Peyer's patch (tissue), 4 donors: ENCODE results near the gene ZNF763. TPM values are rescaled to one million over a fixed set of nuclear protein-coding genes. Genes with fewer than 3 reads are reported as not detected.
"Not testable (repeated sequence)": the region's sequence is repeated elsewhere in the genome, so short reads cannot be mapped to it uniquely, and the experiment has no call there.

Experiments
- DNase-seq, 3 donors: peaks; one replicate each; pipeline ENCODE4 v3.0.0-alpha.2; 2017 to 2019
- H3K27ac ChIP-seq, 4 donors: fragments of 200-600 bp; sonication (generic); one replicate each; pipeline ENCODE4 v1.5.1; 2016 to 2019
- H3K27me3 ChIP-seq, 2 donors: fragments of 200-600 bp; sonication (generic); one replicate each; pipeline ENCODE4 v1.5.1; 2019
- H3K36me3 ChIP-seq, 3 donors: fragments of 200-600 bp; sonication (generic); one replicate each; pipeline ENCODE4 v1.5.1; 2016 to 2019
- H3K4me1 ChIP-seq, 4 donors: fragments of 200-600 bp; sonication (generic); one replicate each; pipeline ENCODE4 v1.5.1; 2016 to 2019
- H3K4me3 ChIP-seq, 4 donors: fragments of 200-600 bp; sonication (generic); 1 replicate in 3 of 4; 2 replicates in 1 of 4; pipeline ENCODE4 v1.5.1; 2016 to 2019; ENCODE audit warnings: mild to moderate bottlenecking in 1 of 4
- H3K9me3 ChIP-seq, 4 donors: fragments of 200-600 bp; sonication (generic); one replicate each; pipeline ENCODE4 v1.5.1; 2016 to 2019; ENCODE audit warnings: mild to moderate bottlenecking in 1 of 4
- POLR2A ChIP-seq, 2 donors: fragments of 450-650 bp; IDR thresholded peaks; one replicate each; pipeline ENCODE4 v1.5.1; 2017; ENCODE audit warnings: antibody characterized with exemption in 2 of 2, mild to moderate bottlenecking in 2 of 2, moderate library complexity in 2 of 2
- total RNA-seq, 4 donors: library from RNA; depleted of rRNA; stranded (reverse); fragments of >200 nt; gene quantifications; one replicate each; pipeline ENCODE4 v1.1.0, GENCODE V29; 2016
- TF ChIP-seq, protein P1 (sequence below), 6 experiments: fragments of 450-650 bp in 4 of 6; fragments of 200-600 bp in 2 of 6; sonication (generic) in 1 of 6; IDR thresholded peaks; one replicate each; pipeline ENCODE4 v1.5.1; 2017 to 2019; ENCODE audit warnings: antibody characterized with exemption in 6 of 6, mild to moderate bottlenecking in 3 of 6, moderate library complexity in 1 of 6

ZNF763 gene
- total RNA-seq, 4 donors from 2014 or later = 4.1 to 18.6 (median 8.3) TPM

DNA sequence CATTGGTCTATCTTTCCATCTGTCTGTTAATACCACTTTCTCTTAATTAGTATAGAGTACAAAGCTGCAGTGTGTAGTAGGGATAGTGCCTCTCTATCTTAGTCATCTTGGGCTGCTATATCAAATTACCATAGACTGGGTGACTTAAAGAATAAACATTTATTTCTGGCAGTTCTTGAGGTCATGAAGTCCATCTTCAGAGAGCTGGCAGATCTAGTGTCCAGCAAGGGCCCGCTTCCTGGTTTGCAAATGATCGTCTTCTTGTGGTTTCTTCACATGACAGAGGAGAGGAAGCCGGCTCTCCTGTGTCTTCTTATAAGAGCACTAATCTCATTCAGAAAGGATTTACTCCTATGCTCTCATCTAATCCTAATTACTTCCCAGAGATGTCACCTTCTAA lies 33.8 kb upstream of the ZNF763 start:
- Histone ChIP-seq H3K4me3 (no peak overlapping the region), H3K4me1 (peaks cover 0 to 10% (median 4%) of the 10 kb centered on the region in 4 donors), H3K9me3 (peaks cover 0 to 14% (median 2%) of the 10 kb centered on the region in 4 donors)

DNA sequence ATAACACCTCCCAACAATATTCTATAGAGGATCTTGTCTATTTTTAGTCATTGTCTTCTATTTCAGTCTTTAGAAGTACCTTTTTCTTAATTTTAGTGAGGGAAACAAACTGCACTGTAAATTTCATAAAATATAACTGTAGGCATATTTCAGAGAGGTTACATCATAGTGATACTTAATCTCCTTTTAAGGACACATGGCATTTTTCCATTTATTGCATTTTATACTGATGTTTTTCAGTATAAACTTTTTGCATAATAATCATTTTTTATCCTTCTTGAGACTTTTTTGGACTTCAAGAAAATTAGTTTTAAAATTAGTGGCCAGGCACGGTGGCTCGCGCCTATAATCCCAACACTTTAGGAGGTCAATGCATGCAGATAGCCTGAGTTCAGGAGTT lies 33.3 kb upstream of the ZNF763 start:
- no peak overlapping the region for H3K27ac ChIP-seq
- H3K4me1 ChIP-seq = peaks cover 0 to 5% (median 2%) of the 10 kb centered on the region in 4 donors
- TF ChIP-seq, protein P1, sequence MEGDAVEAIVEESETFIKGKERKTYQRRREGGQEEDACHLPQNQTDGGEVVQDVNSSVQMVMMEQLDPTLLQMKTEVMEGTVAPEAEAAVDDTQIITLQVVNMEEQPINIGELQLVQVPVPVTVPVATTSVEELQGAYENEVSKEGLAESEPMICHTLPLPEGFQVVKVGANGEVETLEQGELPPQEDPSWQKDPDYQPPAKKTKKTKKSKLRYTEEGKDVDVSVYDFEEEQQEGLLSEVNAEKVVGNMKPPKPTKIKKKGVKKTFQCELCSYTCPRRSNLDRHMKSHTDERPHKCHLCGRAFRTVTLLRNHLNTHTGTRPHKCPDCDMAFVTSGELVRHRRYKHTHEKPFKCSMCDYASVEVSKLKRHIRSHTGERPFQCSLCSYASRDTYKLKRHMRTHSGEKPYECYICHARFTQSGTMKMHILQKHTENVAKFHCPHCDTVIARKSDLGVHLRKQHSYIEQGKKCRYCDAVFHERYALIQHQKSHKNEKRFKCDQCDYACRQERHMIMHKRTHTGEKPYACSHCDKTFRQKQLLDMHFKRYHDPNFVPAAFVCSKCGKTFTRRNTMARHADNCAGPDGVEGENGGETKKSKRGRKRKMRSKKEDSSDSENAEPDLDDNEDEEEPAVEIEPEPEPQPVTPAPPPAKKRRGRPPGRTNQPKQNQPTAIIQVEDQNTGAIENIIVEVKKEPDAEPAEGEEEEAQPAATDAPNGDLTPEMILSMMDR (IDR thresholded peaks at IDR 0.05) = no peak
- TF ChIP-seq POLR2A (IDR thresholded peaks at IDR 0.05) = no peak
- peaks cover 0 to 9% (median 0%) of the 10 kb centered on the region in 3 donors for H3K36me3 ChIP-seq
- H3K9me3 ChIP-seq = peaks cover 0 to 14% (median 2%) of the 10 kb centered on the region in 4 donors
- H3K4me3 ChIP-seq = no peak overlapping the region
- no peak for DNase-seq
- H3K27me3 ChIP-seq = no peaks in the 10 kb centered on the region

More for the DNA sequence above, 33.8 kb upstream of the ZNF763 start:
- H3K27me3 ChIP-seq = no peaks in the 10 kb centered on the region
- H3K36me3 ChIP-seq = peaks cover 0 to 9% (median 0%) of the 10 kb centered on the region in 3 donors
- H3K27ac ChIP-seq = no peak overlapping the region
- DNase-seq = peak in 1 of 3 donors; percentile 34
- TF ChIP-seq, protein P1 (IDR thresholded peaks at IDR 0.05) = no peak
- TF ChIP-seq POLR2A (IDR thresholded peaks at IDR 0.05) = no peak

DNA sequence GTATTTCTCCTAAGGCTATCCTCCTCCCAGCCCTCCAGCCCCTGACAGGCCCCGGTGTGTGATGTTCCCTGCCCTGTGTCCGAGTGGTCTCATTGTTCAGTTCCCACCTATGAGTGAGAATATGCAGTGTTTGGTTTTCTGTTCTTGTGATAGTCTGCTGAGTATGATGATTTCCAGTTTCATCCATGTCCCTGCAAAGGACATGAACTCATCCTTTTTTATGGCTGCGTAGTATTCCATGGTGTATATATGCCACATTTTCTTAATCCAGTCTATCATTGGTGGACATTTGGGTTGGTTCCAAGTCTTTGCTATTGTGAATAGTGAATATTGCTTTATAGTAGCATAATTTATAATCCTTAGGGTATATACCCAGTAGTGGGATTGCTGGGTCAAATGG lies 29.0 kb upstream of the ZNF763 start:
- not testable (repeated sequence) for H3K27me3 ChIP-seq, H3K27ac ChIP-seq, H3K4me3 ChIP-seq, H3K4me1 ChIP-seq, DNase-seq
- Histone ChIP-seq H3K36me3 (peaks cover 0 to 25% (median 0%) of the 10 kb centered on the region in 3 donors), H3K9me3 (peaks cover 0 to 42% (median 13%) of the 10 kb centered on the region in 4 donors)

DNA sequence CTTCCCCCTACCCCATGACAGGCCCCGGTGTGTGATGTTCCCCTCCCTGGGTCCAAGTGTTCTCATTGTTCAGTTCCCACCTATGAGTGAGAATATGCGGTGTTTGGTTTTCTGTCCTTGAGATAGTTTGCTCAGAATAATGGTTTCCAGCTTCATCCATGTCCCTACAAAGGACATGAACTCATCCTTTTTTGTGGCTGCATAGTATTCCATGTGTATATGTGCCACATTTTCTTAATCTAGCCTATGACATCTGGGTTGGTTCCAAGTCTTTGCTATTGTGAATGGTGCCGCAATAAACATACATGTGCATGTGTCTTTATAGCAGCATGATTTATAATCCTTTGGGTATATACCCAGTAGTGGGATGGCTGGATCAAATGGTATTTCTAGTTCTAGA lies 26.5 kb upstream of the ZNF763 start:
- not testable (repeated sequence) for H3K27me3 ChIP-seq, H3K4me3 ChIP-seq, DNase-seq, H3K27ac ChIP-seq, H3K4me1 ChIP-seq
- H3K9me3 ChIP-seq = peaks cover 0 to 66% (median 24%) of the 10 kb centered on the region in 4 donors
- H3K36me3 ChIP-seq = peaks cover 0 to 46% (median 0%) of the 10 kb centered on the region in 3 donors

DNA sequence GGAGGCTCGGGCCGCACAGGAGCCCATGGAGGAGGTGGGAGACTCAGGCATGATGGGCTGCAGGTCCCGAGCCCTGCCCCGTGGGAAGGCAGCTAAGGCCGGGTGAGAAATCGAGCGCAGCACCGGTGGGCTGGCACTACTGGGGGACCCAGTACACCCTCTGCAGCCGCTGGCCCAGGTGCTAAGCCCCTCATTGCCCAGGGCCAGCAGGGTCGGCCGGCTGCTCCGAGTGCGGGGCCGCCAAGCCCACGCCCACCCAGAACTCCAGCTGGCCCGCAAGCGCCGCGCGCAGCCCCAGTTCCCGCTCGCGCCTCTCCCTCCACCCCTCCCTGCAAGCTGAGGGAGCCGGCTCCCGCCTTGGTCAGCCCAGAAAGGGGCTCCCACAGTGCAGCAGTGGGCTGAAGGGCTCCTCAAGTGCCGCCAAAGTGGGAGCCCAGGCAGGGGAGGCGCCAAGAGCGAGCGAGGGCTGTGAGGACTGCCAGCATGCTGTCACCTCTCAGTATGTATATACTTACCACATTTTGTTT lies 23.4 kb upstream of the ZNF763 start:
- Histone ChIP-seq H3K9me3 (peaks cover 0 to 81% (median 38%) of the 10 kb centered on the region in 4 donors), H3K36me3 (peaks cover 0 to 73% (median 0%) of the 10 kb centered on the region in 3 donors)
- H3K4me3 ChIP-seq, H3K27ac ChIP-seq, H3K27me3 ChIP-seq, DNase-seq, H3K4me1 ChIP-seq: not testable (repeated sequence)

DNA sequence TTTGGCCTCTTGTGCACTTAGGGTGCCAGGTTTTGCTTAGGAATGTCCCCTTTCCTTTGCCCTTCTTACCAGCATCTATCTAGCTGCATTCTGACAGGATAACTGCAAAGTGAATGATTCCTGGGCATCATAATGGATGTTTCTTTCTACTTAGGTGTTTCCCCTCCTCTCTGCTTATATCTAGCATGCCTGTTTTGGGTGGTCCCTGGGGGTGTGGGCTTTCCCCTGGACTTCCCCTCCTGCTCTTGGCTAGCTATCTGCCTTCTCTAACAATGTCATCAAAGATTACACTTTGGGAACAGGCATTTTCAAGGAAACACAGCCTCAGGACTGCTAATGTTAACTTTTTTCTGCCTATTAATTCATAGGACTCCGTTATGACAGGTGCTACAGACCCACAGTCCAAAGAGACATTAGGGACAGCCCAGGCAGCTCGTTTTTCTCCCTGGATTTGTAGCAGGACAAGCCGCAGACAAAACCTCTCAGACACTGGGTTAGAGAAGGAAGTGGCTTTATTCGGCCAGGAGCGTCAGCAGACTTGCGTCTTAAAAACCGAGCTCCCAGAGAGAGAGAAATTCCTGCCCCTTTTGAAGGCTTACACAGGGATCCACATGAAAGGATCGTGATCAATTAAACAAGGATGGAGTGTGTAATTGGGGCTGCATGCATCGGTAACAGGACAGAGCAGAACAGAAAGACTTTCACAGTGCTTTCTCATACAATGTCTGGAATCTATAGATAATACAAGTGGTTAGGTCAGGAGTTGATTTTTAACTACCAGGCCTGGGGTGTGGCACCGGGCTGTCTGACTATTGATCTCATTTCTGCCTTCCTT lies 22.6 kb upstream of the ZNF763 start:
- H3K27me3 ChIP-seq = no peaks in the 10 kb centered on the region
- no peak overlapping the region for H3K27ac ChIP-seq
- H3K36me3 ChIP-seq = peaks cover 0 to 80% (median 2%) of the 10 kb centered on the region in 3 donors
- DNase-seq = no peak
- H3K4me1 ChIP-seq = no peaks in the 10 kb centered on the region
- H3K9me3 ChIP-seq = peaks cover 0 to 88% (median 45%) of the 10 kb centered on the region in 4 donors
- no peak overlapping the region for H3K4me3 ChIP-seq
- TF ChIP-seq POLR2A (IDR thresholded peaks at IDR 0.05) = no peak
- TF ChIP-seq, protein P1 (IDR thresholded peaks at IDR 0.05) = no peak

DNA sequence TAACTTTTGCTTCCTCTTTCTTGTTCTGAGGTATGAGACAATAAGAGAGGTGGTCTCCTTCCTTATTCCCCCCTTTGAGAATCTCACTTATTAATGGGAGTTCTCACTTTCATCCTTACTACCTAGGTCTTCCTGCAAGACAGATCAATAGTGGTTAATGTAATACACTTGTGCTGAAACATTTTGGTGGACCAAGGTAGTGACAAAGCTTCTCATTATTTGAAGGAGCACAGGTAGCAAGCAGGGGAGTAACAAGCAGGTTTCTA lies 22.1 kb upstream of the ZNF763 start:
- Histone ChIP-seq H3K9me3 (peaks cover 0 to 88% (median 45%) of the 10 kb centered on the region in 4 donors), H3K36me3 (peaks cover 4 to 80% (median 6%) of the 10 kb centered on the region in 3 donors), H3K4me3 (no peak overlapping the region)

More for the DNA sequence above, 22.1 kb upstream of the ZNF763 start:
- TF ChIP-seq, protein P1 (IDR thresholded peaks at IDR 0.05) = no peak
- TF ChIP-seq POLR2A (IDR thresholded peaks at IDR 0.05) = no peak
- Histone ChIP-seq H3K4me1 (no peaks in the 10 kb centered on the region), H3K27me3 (no peaks in the 10 kb centered on the region), H3K27ac (no peak overlapping the region)
- DNase-seq = no peak
